ENCODE data around the gene ARL6IP1.

Gene ARL6IP1

DNA sequence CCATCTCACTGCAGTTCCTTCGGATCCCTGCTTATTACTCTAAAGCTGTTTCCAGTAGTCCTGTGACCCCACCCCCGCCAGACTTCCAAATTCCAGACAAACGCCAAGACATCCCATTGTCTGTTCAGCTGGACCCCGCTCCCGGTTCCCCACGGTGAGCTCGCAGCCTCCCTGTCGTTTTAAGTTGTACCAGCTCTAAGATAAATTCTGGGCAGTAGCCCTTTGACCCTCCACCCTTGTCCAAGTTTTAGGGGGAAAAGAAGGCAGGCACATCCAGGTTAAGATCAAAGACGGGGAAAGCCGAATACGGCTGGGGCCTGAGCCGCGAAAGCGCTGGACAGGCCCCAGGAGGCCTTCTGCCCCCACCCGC lies 589 bp downstream of the ARL6IP1 start:
- H3K9me3 ChIP-seq (ENCODE audit: control insufficient read depth, insufficient read depth, low read depth, low read length), result no peaks in the 10 kb centered on the region
- ChIA-PET POLR2A (interaction anchor here (1.0 to 8.2 kb wide), 8 partner anchors 13 to 313 kb away, joined by 3 to 329 read pairs (median 8); partner anchors contain the start of genes COQ7, ITPRIPL2 and RPS15A), CTCF (interaction anchor here (0.6 to 1.5 kb wide), 7 partner anchors 9 to 175 kb away, joined by 3 to 8 read pairs (median 4); partner anchors contain the start of gene RPS15A)
- peak overlapping the region; percentile 98 for H3K4me3 ChIP-seq (ENCODE audit: low read depth, low read length)
- peaks cover 22 to 34% of the 10 kb centered on the region in 2 experiments for H3K36me3 ChIP-seq (ENCODE audit: control insufficient read depth in 2 of 2, insufficient read depth in 1 of 2, low read length in 2 of 2)
- peak overlapping the region; percentile 64 for H3K27ac ChIP-seq (ENCODE audit: extremely low read depth, low read depth, low read length)
- peaks cover 10% of the 10 kb centered on the region; the same call in 1 of the 2 replicates for H3K4me1 ChIP-seq (ENCODE audit: control insufficient read depth, insufficient read depth, low read length)
- TF ChIP-seq ZBTB48 (tag by site-specific recombination; IDR thresholded peaks at IDR 0.05) (no peak), IKZF3 (tag by site-specific recombination; IDR thresholded peaks at IDR 0.05) (peak; percentile 15; the same call in 1 of the 2 replicates), ZFP37 (tag by site-specific recombination; IDR thresholded peaks at IDR 0.05) (no peak), ZSCAN23 (tag by site-specific recombination; IDR thresholded peaks at IDR 0.05) (no peak), ZIC2 (tag by site-specific recombination; IDR thresholded peaks at IDR 0.05) (peak; percentile 13; the same call in 1 of the 2 replicates), ZNF221 (tag by site-specific recombination; IDR thresholded peaks at IDR 0.05; ENCODE audit: borderline replicate concordance) (no peak), ZSCAN4 (tag by site-specific recombination; IDR thresholded peaks at IDR 0.05) (no peak), ZNF214 (tag by site-specific recombination; IDR thresholded peaks at IDR 0.05; ENCODE audit: borderline replicate concordance) (no peak), ZNF768 (tag by site-specific recombination; IDR thresholded peaks at IDR 0.05) (no peak), REPIN1 (tag by site-specific recombination; IDR thresholded peaks at IDR 0.05; ENCODE audit: low read depth) (no peak), YY2 (tag by site-specific recombination; IDR thresholded peaks at IDR 0.05) (no peak), ZNF16 (tag by site-specific recombination; IDR thresholded peaks at IDR 0.05; ENCODE audit: low read depth) (no peak), ZNF335 (tag by site-specific recombination; conservative IDR thresholded peaks at IDR 0.05) (0 out of 2 replicates have a peak, but pooled peaks have one; percentile 37), ZNF558 (tag by site-specific recombination; IDR thresholded peaks at IDR 0.05) (no peak), ZNF362 (tag by site-specific recombination; IDR thresholded peaks at IDR 0.05) (no peak), ZNF341 (tag by site-specific recombination; IDR thresholded peaks at IDR 0.05; ENCODE audit: low read depth) (no peak)

DNA sequence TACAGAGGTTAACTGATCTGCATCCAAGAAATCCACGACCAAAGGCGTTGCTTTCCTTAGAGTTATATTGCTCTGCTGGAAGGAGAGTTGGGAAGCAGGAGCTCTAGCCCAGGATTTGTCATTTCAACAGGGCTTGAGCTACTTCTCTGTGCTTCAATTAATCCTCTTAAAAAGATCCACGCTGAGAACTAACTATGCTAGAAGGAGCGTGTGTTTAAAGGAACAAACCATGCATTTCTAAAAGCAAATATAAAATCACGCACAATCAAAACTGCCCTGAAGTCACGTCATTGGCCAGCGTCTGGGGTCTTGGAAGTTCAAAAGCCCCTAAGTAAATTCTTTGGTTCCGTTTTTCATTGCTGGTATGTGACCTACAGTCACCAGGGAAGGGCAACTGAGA lies 1.1 kb downstream of the ARL6IP1 start:
- ChIA-PET POLR2A (interaction anchor here (1.5 to 8.2 kb wide), 5 partner anchors 12 to 314 kb away, joined by 5 to 329 read pairs (median 9); partner anchors contain the start of genes COQ7, ITPRIPL2 and RPS15A), CTCF (interaction anchor here (0.6 to 1.1 kb wide), 4 partner anchors 9 to 176 kb away, joined by 3 to 4 read pairs (median 3); no protein-coding TSS in a partner anchor)
- Histone ChIP-seq H3K27ac (ENCODE audit: extremely low read depth, low read depth, low read length) (no peak overlapping the region; the same call in 1 of the 2 replicates), H3K9me3 (ENCODE audit: control insufficient read depth, insufficient read depth, low read depth, low read length) (no peaks in the 10 kb centered on the region), H3K36me3 (ENCODE audit: control insufficient read depth in 2 of 2, insufficient read depth in 1 of 2, low read length in 2 of 2) (peaks cover 27 to 39% of the 10 kb centered on the region in 2 experiments), H3K4me3 (ENCODE audit: low read depth, low read length) (peak overlapping the region; percentile 98), H3K4me1 (ENCODE audit: control insufficient read depth, insufficient read depth, low read length) (peaks cover 10% of the 10 kb centered on the region; the same call in 1 of the 2 replicates)
- TF ChIP-seq, protein P1, sequence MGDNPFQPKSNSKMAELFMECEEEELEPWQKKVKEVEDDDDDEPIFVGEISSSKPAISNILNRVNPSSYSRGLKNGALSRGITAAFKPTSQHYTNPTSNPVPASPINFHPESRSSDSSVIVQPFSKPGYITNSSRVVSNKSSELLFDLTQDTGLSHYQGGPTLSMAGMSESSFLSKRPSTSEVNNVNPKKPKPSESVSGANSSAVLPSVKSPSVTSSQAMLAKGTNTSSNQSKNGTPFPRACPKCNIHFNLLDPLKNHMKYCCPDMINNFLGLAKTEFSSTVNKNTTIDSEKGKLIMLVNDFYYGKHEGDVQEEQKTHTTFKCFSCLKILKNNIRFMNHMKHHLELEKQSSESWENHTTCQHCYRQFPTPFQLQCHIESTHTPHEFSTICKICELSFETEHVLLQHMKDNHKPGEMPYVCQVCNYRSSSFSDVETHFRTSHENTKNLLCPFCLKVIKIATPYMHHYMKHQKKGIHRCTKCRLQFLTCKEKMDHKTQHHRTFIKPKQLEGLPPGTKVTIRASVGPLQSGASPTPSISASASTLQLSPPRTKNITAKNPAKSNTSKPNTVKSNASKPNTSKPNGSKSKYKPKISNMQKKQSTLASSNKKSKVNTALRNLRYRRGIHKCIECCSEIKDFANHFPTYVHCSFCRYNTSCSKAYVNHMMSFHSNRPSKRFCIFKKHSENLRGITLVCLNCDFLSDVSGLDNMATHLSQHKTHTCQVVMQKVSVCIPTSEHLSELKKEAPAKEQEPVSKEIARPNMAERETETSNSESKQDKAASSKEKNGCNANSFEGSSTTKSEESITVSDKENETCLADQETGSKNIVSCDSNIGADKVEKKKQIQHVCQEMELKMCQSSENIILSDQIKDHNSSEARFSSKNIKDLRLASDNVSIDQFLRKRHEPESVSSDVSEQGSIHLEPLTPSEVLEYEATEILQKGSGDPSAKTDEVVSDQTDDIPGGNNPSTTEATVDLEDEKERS (tag by site-specific recombination; IDR thresholded peaks at IDR 0.05), result no peak
- TF ChIP-seq BCL11B (tag by site-specific recombination; IDR thresholded peaks at IDR 0.05; ENCODE audit: low read depth) (no peak), ZNF239 (tag by site-specific recombination; IDR thresholded peaks at IDR 0.05) (no peak), SALL2 (tag by site-specific recombination; IDR thresholded peaks at IDR 0.05; ENCODE audit: borderline replicate concordance) (no peak), ZBTB48 (tag by site-specific recombination; IDR thresholded peaks at IDR 0.05) (no peak), ZNF677 (tag by site-specific recombination; IDR thresholded peaks at IDR 0.05) (no peak), ZNF549 (tag by site-specific recombination; IDR thresholded peaks at IDR 0.05) (no peak), ZNF660 (tag by site-specific recombination; IDR thresholded peaks at IDR 0.05) (no peak), ZNF555 (tag by site-specific recombination; conservative IDR thresholded peaks at IDR 0.05) (no peak), ZNF146 (tag by site-specific recombination; IDR thresholded peaks at IDR 0.05) (no peak)
- TF ChIP-seq, protein P2, sequence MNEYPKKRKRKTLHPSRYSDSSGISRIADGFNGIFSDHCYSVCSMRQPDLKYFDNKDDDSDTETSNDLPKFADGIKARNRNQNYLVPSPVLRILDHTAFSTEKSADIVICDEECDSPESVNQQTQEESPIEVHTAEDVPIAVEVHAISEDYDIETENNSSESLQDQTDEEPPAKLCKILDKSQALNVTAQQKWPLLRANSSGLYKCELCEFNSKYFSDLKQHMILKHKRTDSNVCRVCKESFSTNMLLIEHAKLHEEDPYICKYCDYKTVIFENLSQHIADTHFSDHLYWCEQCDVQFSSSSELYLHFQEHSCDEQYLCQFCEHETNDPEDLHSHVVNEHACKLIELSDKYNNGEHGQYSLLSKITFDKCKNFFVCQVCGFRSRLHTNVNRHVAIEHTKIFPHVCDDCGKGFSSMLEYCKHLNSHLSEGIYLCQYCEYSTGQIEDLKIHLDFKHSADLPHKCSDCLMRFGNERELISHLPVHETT (tag by site-specific recombination; IDR thresholded peaks at IDR 0.05), result no peak
- TF ChIP-seq, protein P3, sequence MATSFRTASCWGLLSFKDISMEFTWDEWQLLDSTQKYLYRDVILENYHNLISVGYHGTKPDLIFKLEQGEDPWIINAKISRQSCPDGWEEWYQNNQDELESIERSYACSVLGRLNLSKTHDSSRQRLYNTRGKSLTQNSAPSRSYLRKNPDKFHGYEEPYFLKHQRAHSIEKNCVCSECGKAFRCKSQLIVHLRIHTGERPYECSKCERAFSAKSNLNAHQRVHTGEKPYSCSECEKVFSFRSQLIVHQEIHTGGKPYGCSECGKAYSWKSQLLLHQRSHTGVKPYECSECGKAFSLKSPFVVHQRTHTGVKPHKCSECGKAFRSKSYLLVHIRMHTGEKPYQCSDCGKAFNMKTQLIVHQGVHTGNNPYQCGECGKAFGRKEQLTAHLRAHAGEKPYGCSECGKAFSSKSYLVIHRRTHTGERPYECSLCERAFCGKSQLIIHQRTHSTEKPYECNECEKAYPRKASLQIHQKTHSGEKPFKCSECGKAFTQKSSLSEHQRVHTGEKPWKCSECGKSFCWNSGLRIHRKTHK (tag by site-specific recombination; IDR thresholded peaks at IDR 0.05), result no peak
